Activated B cell treated with CpG ODN at 0.5 μM for 24 hours (primary cell): Measurements from ENCODE around the gene CALN1. TPM values are rescaled to one million over a fixed set of nuclear protein-coding genes. Genes with fewer than 3 reads are reported as not detected.

Source experiments
- ATAC-seq: fragments of 200-7000 bp; cut with Tn5 transposase; one replicate; pipeline ENCODE4 v1.10.0; 2021; ENCODE audit warnings: low read depth, mild to moderate bottlenecking, moderate library complexity
- CTCF ChIA-PET: fragments of 350-600 bp; sonication (Branson Sonifier 250); formaldehyde crosslinking; loops from one replicate; lab custom pipeline; 2021; ENCODE audit warnings: antibody characterized with exemption; lab: Charles Lee
- POLR2A ChIA-PET: fragments of 350-600 bp; sonication (Branson Sonifier 250); formaldehyde crosslinking; loops from one replicate; lab custom pipeline; 2021; ENCODE audit warnings: antibody characterized with exemption; lab: Charles Lee
- DNase-seq: peaks from one replicate; pipeline ENCODE4 v3.0.0; 2022
- H3K27ac Mint-ChIP-seq: one replicate; pipeline ENCODE4 v1.8.0; 2020; ENCODE audit warnings: mixed read lengths
- H3K27me3 Mint-ChIP-seq: one replicate; pipeline ENCODE4 v1.8.0; 2021; ENCODE audit warnings: mixed read lengths
- H3K36me3 Mint-ChIP-seq: one replicate; pipeline ENCODE4 v1.8.0; 2021; ENCODE audit warnings: low read depth, mixed read lengths
- H3K4me1 Mint-ChIP-seq: one replicate; pipeline ENCODE4 v1.8.0; 2021; ENCODE audit warnings: mixed read lengths
- H3K4me3 Mint-ChIP-seq: one replicate; pipeline ENCODE4 v1.8.0; 2020; ENCODE audit warnings: mild to moderate bottlenecking, mixed read lengths
- H3K9me3 Mint-ChIP-seq: one replicate; pipeline ENCODE4 v1.8.0; 2020; ENCODE audit warnings: mixed read lengths
- CTCF ChIP-seq: fragments of 200-600 bp; IDR thresholded peaks from one replicate; pipeline ENCODE4 v1.8.0; 2022; ENCODE audit warnings: antibody characterized with exemption, mild to moderate bottlenecking
- intact Hi-C: fragments of 100-400 bp; cut with micrococcal nuclease; formaldehyde crosslinking; loops from one replicate; pipeline ENCODE4 v1.15.1; 2024
- total RNA-seq: library from RNA; stranded (reverse); gene quantifications from 2 replicates; pipeline ENCODE4 v1.2.3, GENCODE V29; 2022

Gene CALN1
- total RNA-seq, 1 donor from 2014 or later = not detected

GRCh38 chr7:72334066-72334465, 78.1 kb downstream of the CALN1 start:
- peaks cover 5% of the 10 kb centered on the region for H3K9me3 Mint-ChIP-seq
- intact Hi-C loops = no loop called here
- H3K27ac Mint-ChIP-seq = no peak overlapping the region
- H3K4me3 Mint-ChIP-seq = no peak overlapping the region
- CTCF ChIA-PET = no interaction called here
- H3K4me1 Mint-ChIP-seq = no peaks in the 10 kb centered on the region
- POLR2A ChIA-PET = no interaction called here
- H3K36me3 Mint-ChIP-seq = no peaks in the 10 kb centered on the region
- peaks cover 29% of the 10 kb centered on the region for H3K27me3 Mint-ChIP-seq
- ATAC-seq (no peak), DNase-seq (no peak)
- no peak for TF ChIP-seq CTCF

- no peaks in the 10 kb centered on the region for H3K9me3 Mint-ChIP-seq
- ChIA-PET POLR2A (no interaction called here), CTCF (no interaction called here)
- no peaks in the 10 kb centered on the region for H3K36me3 Mint-ChIP-seq
- H3K4me3 Mint-ChIP-seq = no peak overlapping the region
- no peak overlapping the region for H3K27ac Mint-ChIP-seq
- no peak for DNase-seq
- H3K4me1 Mint-ChIP-seq = no peaks in the 10 kb centered on the region
- TF ChIP-seq CTCF = no peak
- no peak for ATAC-seq
- intact Hi-C loops = no loop called here
- H3K27me3 Mint-ChIP-seq = no peaks in the 10 kb centered on the region
Measured at GRCh38 chr7:72326811-72327210, 85.3 kb downstream of the CALN1 start.

GRCh38 chr7:72326365-72326764, 85.8 kb downstream of the CALN1 start:
- H3K27me3 Mint-ChIP-seq = no peaks in the 10 kb centered on the region
- no peaks in the 10 kb centered on the region for H3K4me1 Mint-ChIP-seq
- no peaks in the 10 kb centered on the region for H3K36me3 Mint-ChIP-seq
- ChIA-PET CTCF (no interaction called here), POLR2A (no interaction called here)
- no peak overlapping the region for H3K4me3 Mint-ChIP-seq
- DNase-seq (no peak), ATAC-seq (no peak)
- H3K9me3 Mint-ChIP-seq = no peaks in the 10 kb centered on the region
- H3K27ac Mint-ChIP-seq = no peak overlapping the region
- intact Hi-C loops = no loop called here
- TF ChIP-seq CTCF = no peak

- no peak for ATAC-seq
- Mint-ChIP-seq H3K27ac (no peak overlapping the region), H3K9me3 (peaks cover 3% of the 10 kb centered on the region), H3K36me3 (no peaks in the 10 kb centered on the region), H3K27me3 (no peaks in the 10 kb centered on the region), H3K4me3 (no peak overlapping the region), H3K4me1 (no peaks in the 10 kb centered on the region)
- no peak for DNase-seq
- TF ChIP-seq CTCF = no peak
- intact Hi-C loops = no loop called here
- POLR2A ChIA-PET = no interaction called here
- CTCF ChIA-PET = no interaction called here
Measured at GRCh38 chr7:72325561-72325960, 86.6 kb downstream of the CALN1 start.

- CTCF ChIA-PET = no interaction called here
- POLR2A ChIA-PET = no interaction called here
- DNase-seq (no peak), ATAC-seq (no peak)
- Mint-ChIP-seq H3K4me1 (no peaks in the 10 kb centered on the region), H3K36me3 (no peaks in the 10 kb centered on the region), H3K9me3 (peaks cover 6% of the 10 kb centered on the region), H3K4me3 (no peak overlapping the region), H3K27me3 (no peaks in the 10 kb centered on the region), H3K27ac (no peak overlapping the region)
- intact Hi-C loops = no loop called here
- TF ChIP-seq CTCF = no peak
Measured at GRCh38 chr7:72321637-72322036, 90.5 kb downstream of the CALN1 start.
